KOPT-K1 (cell line): ENCODE measurements around the gene USH2A.

Source experiments
- H3K27ac ChIP-seq: fragments of 200-600 bp; sonication (generic); 2 replicates; pipeline ENCODE4 v1.5.1; 2016; ENCODE audit warnings: antibody characterized with exemption, mild to moderate bottlenecking, low read depth, low read length; ENCODE audit not compliant: poor library complexity, severe bottlenecking
- H3K36me3 ChIP-seq: fragments of 200-600 bp; sonication (generic); 2 replicates; pipeline ENCODE4 v1.5.1; 2017; ENCODE audit warnings: antibody characterized with exemption, mild to moderate bottlenecking, low read length, moderate library complexity; ENCODE audit not compliant: insufficient read depth
- H3K9me3 ChIP-seq: fragments of 200-600 bp; sonication (generic); 2 replicates; pipeline ENCODE4 v1.5.1; 2017; ENCODE audit warnings: antibody characterized with exemption, low read length, mild to moderate bottlenecking; ENCODE audit not compliant: insufficient read depth, poor library complexity, severe bottlenecking

USH2A gene

DNA sequence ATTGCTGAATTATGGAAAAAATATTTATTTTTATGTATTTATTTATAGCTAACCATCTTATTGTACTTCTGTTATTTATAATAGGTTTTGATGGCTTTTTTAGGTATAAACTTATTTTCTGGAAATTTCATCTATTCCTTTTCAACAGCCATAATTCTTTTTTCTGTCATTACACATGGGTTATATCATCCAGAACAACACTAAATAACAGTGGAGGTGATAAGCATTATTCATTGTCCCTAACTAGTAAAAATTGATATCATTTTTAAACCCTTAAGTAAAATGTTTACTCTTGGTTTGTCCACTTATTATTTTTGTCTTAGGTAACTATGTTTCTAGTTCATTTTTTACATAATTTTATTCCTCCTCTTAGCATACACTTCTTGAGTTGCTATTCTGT is 309.1 kb downstream of the USH2A start:
- Histone ChIP-seq H3K9me3 (no peaks in the 10 kb centered on the region), H3K36me3 (no peaks in the 10 kb centered on the region), H3K27ac (no peak overlapping the region)

DNA sequence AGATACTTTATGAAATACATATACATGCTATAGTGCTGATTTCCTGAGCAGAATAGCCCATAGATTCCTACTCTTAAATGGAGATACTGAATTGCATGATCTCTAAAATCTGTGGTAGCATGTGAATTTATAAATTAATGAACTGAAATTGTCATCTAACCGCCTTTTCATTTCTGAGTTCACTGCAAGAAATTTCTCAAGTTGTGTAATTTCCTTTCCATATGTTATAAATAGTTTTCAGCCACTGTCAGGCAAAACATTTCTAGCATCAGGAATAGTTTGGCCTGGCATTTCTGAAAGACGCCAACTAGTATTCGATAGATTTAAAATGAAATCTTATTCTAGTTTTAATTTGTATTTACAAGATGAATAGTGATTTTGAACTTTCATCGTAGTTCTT is 310.1 kb downstream of the USH2A start:
- Histone ChIP-seq H3K27ac (no peak overlapping the region), H3K36me3 (no peaks in the 10 kb centered on the region), H3K9me3 (no peaks in the 10 kb centered on the region)

DNA sequence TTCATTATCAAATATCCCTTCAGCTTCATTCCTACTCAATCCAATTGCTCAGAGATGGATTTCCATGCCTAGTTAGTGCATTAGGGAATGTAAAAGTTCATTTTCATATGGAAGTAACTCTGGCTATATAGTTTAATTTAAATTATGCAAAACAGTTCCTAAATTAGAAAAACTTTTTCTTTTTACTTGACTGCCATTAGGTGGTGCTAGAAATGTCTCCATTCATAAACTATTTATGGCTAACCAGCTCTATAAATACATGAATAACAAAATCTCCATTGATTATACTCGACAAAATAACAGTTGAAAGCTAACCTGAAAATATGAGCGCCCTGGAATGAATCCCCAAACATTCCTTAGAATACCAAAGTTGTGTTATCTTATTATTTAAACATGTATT is 311.4 kb downstream of the USH2A start:
- H3K36me3 ChIP-seq: no peaks in the 10 kb centered on the region
- H3K27ac ChIP-seq: no peak overlapping the region
- H3K9me3 ChIP-seq: no peaks in the 10 kb centered on the region

DNA sequence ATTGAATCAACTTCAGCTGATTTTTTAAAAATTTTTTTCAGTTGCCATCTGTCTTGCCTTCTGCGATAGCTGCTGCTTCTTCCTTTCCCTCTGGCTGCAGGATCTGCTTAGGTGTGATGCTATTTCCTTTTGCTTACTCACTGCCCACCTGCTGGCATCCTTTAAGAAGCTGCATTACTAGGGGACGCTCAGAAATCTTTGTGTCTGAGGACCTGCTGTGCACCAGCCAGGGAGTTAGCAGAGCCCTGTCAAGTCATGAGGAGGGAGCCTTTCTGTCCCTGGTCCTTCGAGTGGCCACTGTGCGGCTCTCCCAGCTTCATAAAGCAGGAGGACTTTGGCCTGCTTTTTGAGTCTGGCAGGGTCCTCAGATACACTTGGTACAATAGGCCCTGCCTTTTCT is 327.8 kb downstream of the USH2A start:
- Histone ChIP-seq H3K27ac (no peak overlapping the region), H3K9me3 (no peaks in the 10 kb centered on the region), H3K36me3 (no peaks in the 10 kb centered on the region)

DNA sequence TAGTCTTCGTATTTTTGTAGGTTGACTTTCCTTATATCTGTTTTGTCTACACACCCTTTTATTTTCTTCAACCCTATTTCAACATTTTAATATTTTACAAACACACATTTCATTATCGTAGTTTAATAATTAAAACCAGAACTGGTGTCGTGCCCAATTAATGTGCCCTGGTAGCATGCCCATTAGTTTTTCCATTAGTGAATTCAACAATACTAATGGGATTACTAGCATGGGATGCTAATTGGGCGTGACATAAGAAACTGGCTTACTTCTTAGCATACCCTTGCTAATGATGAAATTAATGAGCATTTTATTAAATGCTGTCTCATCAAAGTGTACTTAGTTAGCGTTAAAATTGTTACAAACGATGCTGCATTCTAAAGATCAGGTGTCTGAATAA is 332.7 kb downstream of the USH2A start:
- H3K27ac ChIP-seq: no peak overlapping the region
- H3K36me3 ChIP-seq: no peaks in the 10 kb centered on the region
- no peaks in the 10 kb centered on the region for H3K9me3 ChIP-seq

DNA sequence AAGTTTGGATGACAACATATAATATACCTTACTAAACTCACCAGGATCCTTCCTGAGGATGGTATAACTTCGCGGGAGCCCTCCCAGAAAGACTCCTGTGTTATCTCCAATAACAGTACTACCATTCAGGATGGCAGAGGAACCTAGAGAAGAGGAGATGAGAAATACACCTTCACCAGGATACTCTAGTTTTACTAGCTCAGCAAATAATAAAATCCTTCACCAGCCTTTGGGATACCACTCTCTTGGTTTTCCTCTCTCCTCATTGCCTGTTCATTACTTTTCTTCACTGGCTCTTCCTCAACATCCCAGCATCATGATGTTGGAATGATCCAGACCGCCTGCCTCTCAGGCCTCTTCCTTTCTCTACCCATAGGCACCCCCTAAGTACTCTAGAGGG is 336.6 kb downstream of the USH2A start:
- H3K9me3 ChIP-seq: no peaks in the 10 kb centered on the region
- H3K36me3 ChIP-seq: no peaks in the 10 kb centered on the region
- no peak overlapping the region for H3K27ac ChIP-seq

DNA sequence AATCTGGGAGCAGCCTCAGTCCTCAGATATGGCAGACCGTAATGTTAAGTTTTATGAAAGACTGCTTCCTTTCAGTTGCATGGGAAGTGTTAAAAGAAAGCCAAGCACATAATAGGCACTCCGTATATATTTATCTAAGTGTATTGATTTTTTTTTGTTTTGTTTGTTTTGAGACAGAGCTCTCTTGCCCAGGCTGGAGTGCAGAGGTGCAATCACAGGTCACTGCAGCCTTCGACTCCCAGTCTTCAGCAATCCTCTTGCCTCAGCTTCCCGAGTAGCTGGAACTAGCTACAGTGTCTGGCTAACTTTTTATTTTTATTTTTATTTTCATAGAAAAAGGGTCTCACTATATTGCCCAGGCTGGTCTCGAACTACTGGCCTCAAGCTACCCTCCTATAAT is 341.8 kb downstream of the USH2A start:
- no peaks in the 10 kb centered on the region for H3K36me3 ChIP-seq
- H3K27ac ChIP-seq: no peak overlapping the region
- H3K9me3 ChIP-seq: no peaks in the 10 kb centered on the region

DNA sequence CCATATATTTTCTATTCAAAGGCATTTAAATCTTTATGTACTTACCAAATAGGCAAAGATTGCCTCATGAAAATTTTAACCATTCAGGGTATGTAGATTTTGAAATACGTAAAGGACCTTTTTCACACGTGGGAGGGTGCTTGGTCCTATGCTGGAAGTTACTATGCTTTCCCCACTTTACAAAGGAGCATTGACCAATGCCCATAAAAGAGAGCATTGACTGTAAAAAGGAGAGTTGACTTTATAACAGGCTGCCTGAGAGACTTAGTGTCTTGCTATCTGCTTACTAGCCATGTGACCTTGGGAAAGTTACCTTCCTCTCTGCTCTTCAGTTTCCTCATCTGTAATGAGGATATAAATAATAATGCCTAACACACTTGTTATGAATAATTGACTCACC is 346.5 kb downstream of the USH2A start:
- H3K36me3 ChIP-seq: no peaks in the 10 kb centered on the region
- no peak overlapping the region for H3K27ac ChIP-seq
- no peaks in the 10 kb centered on the region for H3K9me3 ChIP-seq

DNA sequence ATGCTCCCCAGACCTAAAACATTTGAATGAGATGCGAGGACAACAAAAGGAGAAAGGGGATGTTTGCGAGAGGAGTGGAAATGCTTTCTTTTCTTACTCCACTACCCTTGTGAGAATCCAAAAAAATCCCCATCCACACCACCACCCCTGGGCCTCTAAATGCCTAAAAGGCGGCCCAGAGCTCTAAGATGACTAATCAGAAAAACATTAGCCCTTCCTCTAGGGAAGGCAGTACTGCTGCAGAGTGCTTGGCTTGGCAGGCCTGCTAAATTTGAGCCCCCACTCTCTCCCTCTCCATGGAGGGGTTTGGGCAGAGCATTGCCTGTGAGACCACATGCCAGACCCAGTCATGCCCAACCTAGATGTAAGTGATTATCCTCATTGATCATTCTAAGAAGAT is 347.9 kb downstream of the USH2A start:
- Histone ChIP-seq H3K27ac (no peak overlapping the region), H3K9me3 (no peaks in the 10 kb centered on the region), H3K36me3 (no peaks in the 10 kb centered on the region)

DNA sequence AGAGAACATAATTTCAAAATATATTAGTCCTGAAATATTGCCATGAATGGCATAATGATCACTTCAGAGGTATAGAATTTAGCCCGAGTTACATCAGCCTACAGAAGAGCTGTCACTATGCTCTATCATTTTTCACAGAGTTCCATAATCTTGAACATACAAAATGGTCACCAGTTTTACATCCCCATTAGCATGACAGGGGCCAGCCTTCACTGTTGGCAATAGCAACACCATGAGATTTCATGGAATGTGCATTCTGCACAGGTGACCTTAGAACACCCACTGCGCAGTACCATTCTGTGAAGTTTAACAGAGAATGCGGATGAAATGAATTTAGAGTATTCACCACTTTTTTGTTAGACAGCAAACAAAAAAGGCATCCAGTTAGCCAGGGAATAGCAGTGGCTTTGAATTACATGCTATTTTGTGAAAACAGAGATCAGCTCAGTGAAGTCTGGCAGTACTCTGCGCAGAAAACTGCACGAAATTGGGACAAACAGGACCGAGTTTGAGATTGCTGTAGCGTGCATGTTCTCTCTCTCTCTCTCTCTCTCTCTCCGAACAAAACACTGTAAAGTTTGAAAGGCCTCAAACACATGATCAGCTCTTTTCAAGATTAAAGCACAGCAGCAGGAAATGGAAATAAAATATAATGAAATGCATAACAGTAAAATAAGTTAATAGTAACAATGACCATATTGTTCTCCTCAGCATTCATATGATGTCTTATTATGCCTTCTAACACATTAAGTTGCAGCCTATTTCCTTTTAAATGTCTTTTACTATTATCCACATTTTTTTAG is 349.3 kb downstream of the USH2A start:
- H3K36me3 ChIP-seq: no peaks in the 10 kb centered on the region
- no peaks in the 10 kb centered on the region for H3K9me3 ChIP-seq
- no peak overlapping the region for H3K27ac ChIP-seq

DNA sequence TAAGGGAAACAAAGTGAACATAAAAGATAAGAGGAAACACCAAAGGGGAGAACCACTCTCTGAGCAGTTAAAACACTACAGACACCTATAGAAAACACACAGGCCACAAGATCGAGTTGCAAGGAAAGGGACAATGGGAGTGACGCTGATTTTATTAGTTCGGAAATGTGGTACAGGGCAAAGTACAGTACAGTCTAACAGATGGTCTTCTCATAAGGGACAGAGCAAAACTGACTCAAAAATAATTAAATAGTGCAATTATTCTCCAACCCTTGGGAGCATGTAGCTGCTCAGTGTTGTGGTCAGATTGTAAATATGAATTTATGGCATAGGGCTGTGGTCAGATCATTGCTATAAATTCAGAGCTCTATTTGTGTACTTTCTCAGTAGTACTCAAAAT is 352.0 kb downstream of the USH2A start:
- Histone ChIP-seq H3K36me3 (no peaks in the 10 kb centered on the region), H3K9me3 (no peaks in the 10 kb centered on the region), H3K27ac (no peak overlapping the region)

DNA sequence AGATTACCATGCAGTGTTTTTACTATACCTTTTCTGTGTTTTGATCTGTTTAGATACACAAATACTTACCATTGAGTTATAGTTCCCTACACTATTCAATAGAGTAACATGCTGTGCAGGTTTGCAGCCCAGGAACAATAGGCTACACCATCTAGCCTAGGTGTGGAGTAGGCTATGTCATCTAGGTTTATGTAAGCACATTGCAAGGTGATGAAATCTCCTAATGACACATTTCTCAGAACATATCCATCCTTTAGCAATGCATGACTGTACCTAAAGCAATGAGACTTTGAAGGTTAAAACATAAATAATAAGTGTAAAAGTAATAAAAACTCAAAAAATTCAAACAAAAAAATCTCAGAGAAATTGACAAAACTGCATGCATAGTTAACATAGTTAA is 358.6 kb downstream of the USH2A start:
- H3K36me3 ChIP-seq: no peaks in the 10 kb centered on the region
- no peaks in the 10 kb centered on the region for H3K9me3 ChIP-seq
- H3K27ac ChIP-seq: no peak overlapping the region

DNA sequence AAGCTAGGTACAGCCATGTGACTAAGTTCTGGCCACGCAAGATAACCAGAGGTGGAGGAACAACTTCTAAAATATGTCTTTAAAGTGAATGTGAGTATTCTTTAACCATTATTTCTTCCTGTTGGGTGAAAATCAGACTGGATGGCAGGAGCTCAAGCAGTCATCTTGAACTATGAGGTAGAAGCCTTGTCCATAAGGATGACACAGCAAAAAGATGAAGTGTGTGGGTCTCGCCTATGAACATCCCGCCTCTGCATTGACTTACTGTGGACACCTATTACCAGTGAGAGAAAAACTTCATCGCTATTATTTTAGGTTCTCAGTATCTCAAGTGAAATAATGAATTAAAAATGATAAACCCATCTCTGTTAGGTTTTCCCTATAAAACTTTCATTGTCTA is 365.3 kb downstream of the USH2A start:
- Histone ChIP-seq H3K36me3 (no peaks in the 10 kb centered on the region), H3K27ac (no peak overlapping the region), H3K9me3 (no peaks in the 10 kb centered on the region)

DNA sequence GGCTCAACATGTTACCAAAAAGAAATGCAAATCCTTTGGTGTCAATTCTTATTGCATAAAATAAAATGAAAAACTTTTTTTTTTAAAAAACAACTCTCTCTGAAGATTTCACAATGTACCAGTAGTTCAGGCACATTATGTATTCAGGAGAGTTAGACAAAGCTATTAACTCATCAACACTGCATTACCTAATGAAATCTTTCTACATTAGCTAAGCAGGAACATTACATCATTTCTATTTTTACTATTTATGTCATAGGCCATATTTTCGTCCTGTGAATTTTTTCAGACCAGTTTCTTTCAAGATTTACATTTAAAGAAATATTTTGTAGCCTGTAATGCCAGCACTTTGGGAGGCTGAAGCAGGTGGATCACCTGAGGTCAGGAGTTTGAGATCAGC is 366.2 kb downstream of the USH2A start:
- Histone ChIP-seq H3K9me3 (no peaks in the 10 kb centered on the region), H3K27ac (no peak overlapping the region), H3K36me3 (no peaks in the 10 kb centered on the region)

DNA sequence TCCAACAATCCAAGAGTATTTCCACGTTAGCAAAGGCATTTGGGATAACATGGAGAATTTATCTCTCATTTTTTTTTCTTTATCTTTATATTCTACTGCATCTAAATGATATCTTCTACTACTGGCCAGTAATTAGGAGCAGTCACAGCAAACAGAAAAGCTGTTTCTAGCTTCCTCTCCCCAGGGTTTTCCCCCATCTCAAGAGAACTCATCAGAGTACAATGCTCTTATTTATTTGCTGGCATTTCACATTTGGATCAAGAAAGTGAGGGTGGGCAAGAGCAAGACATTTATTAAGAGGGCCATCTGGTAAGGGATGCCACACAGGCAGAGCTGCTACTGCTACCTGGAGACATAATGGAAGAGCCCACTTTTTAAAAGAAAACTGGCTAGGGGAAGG is 368.2 kb downstream of the USH2A start:
- H3K9me3 ChIP-seq: no peaks in the 10 kb centered on the region
- no peaks in the 10 kb centered on the region for H3K36me3 ChIP-seq
- H3K27ac ChIP-seq: no peak overlapping the region

DNA sequence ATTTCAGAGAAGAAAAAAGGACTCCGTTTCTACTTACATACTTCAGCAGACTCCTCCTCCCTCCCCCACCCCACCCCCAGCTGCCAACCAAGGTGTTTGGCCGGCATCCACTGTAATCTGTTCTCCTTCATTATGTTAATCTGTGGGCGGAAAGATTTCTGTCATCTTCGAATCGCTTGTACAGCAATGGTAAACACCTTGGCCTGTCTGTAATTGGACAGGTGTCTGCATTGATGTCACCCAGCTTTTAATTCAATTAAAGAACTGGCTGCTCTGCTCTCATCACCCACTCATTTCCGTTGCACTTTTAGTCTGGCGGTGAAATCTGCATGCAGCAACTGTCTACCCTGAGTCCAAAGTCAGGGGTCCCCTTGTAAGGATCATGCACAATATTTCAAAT is 368.6 kb downstream of the USH2A start:
- H3K27ac ChIP-seq: no peak overlapping the region
- no peaks in the 10 kb centered on the region for H3K9me3 ChIP-seq
- H3K36me3 ChIP-seq: no peaks in the 10 kb centered on the region
